ENCODE measurements around the gene SCFD2. TPM values are rescaled to one million over a fixed set of nuclear protein-coding genes. Genes with fewer than 3 reads are reported as not detected.

Gene SCFD2
- total RNA-seq, 1 experiment from 2014 or later: 12.4 TPM

GRCh38 chr4:53192496-53192895 lies 173.4 kb downstream of the SCFD2 start:
- Mint-ChIP-seq H3K4me3 (no peak overlapping the region), H3K27me3 (ENCODE audit: low read depth) (no peaks in the 10 kb centered on the region), H3K4me1 (0 out of 2 replicates have a peak, but pooled peaks cover 2% of the 10 kb centered on the region), H3K27ac (no peak overlapping the region), H3K9me3 (no peaks in the 10 kb centered on the region), H3K36me3 (no peaks in the 10 kb centered on the region)
- CTCF ChIA-PET: no interaction called here
- ATAC-seq (no peak), DNase-seq (ENCODE audit: low spot score) (no peak)
- POLR2A ChIA-PET: interaction anchor here (0.6 kb wide), 1 partner anchor 13 kb away, joined by 6 read pairs; no protein-coding TSS in a partner anchor
- TF ChIP-seq MAX (CRISPR knock-in tag; IDR thresholded peaks at IDR 0.05): no peak
- TF ChIP-seq MYBL2 (CRISPR knock-in tag; IDR thresholded peaks at IDR 0.05): no peak
- no peak for TF ChIP-seq AR (CRISPR knock-in tag; IDR thresholded peaks at IDR 0.05)
- no peak for TF ChIP-seq ZNF512 (CRISPR knock-in tag; IDR thresholded peaks at IDR 0.05; ENCODE audit: borderline replicate concordance)
- no peak for TF ChIP-seq ZNF281 (CRISPR knock-in tag; IDR thresholded peaks at IDR 0.05)
- no peak for TF ChIP-seq CREB1 (CRISPR knock-in tag; IDR thresholded peaks at IDR 0.05)
- TF ChIP-seq ZNF317 (CRISPR knock-in tag; IDR thresholded peaks at IDR 0.05; ENCODE audit: borderline replicate concordance, low read depth): no peak
- no peak for TF ChIP-seq CREM (CRISPR knock-in tag; IDR thresholded peaks at IDR 0.05)
- TF ChIP-seq SMAD3 (CRISPR knock-in tag; IDR thresholded peaks at IDR 0.05; ENCODE audit: borderline replicate concordance): no peak
- TF ChIP-seq NR2C2 (CRISPR knock-in tag; IDR thresholded peaks at IDR 0.05): no peak
- no peak for TF ChIP-seq ATF1 (CRISPR knock-in tag; IDR thresholded peaks at IDR 0.05)
- TF ChIP-seq ELF4 (CRISPR knock-in tag; IDR thresholded peaks at IDR 0.05; ENCODE audit: low read depth): no peak
- no peak for TF ChIP-seq STAT6 (CRISPR knock-in tag; conservative IDR thresholded peaks at IDR 0.05; ENCODE audit: low read depth)
- TF ChIP-seq ATF3 (CRISPR knock-in tag; conservative IDR thresholded peaks at IDR 0.05): no peak
- TF ChIP-seq NFE2L1 (CRISPR knock-in tag; IDR thresholded peaks at IDR 0.05): no peak
- no peak for TF ChIP-seq ZNF416 (CRISPR knock-in tag; IDR thresholded peaks at IDR 0.05)
- no peak for TF ChIP-seq IRF1 (CRISPR knock-in tag; IDR thresholded peaks at IDR 0.05)
- TF ChIP-seq RELA (CRISPR knock-in tag; IDR thresholded peaks at IDR 0.05; ENCODE audit: borderline replicate concordance): no peak
- TF ChIP-seq ERG (CRISPR knock-in tag; IDR thresholded peaks at IDR 0.05): no peak
- TF ChIP-seq CDX4 (CRISPR knock-in tag; IDR thresholded peaks at IDR 0.05; ENCODE audit: borderline replicate concordance): no peak

Data from WTC11 (cell line).